GM06990 (cell line): ENCODE results near the gene UPK1B.

Experiments
- DNase-seq: peaks from one replicate; pipeline ENCODE4 v3.0.0-alpha.2; 2011; ENCODE audit not compliant: insufficient read length; ENCODE audit errors: extremely low read depth
- H3K27me3 ChIP-seq: replicated peaks from 2 replicates; pipeline ENCODE4 v1.6.0; 2011; ENCODE audit warnings: low read length; ENCODE audit not compliant: control insufficient read depth, insufficient read depth
- H3K36me3 ChIP-seq: 2 replicates; pipeline ENCODE4 v1.5.1; 2011; ENCODE audit warnings: low read length; ENCODE audit not compliant: control insufficient read depth, insufficient read depth
- H3K4me3 ChIP-seq: replicated peaks from 2 replicates; pipeline ENCODE4 v1.5.1; 2011; ENCODE audit warnings: low read depth, mild to moderate bottlenecking, control low read depth, low read length
- TF ChIP-seq, protein P1 (sequence below): IDR thresholded peaks from 2 replicates; pipeline ENCODE4 v1.5.1; 2011; ENCODE audit warnings: low read length, control low read depth, mild to moderate bottlenecking, inconsistent platforms; ENCODE audit not compliant: insufficient read depth, poor library complexity, severe bottlenecking

The UPK1B gene

DNA sequence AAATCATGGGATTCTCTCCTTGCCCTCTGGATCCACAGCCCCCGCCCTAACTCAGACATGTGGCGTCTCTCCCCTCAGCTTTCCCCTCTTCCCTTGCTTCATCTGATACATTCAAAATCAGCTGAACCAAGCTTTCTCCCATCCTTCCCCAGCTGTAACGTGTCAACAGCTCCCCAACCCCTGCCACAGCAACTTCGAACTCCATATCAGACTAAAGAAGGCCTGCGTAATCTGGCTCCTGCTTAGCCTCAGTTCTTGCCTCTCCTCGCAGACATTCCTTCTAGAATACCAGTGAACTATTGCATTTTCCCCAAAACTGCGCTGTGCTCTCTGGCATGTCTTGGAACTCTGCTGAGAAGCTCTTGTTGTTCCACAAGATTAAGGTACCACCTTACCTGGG is 49.0 kb downstream of the UPK1B start:
- Histone ChIP-seq H3K36me3 (peaks cover 11% of the 10 kb centered on the region), H3K27me3 (no peaks in the 10 kb centered on the region), H3K4me3 (no peak overlapping the region)
- TF ChIP-seq, protein P1, sequence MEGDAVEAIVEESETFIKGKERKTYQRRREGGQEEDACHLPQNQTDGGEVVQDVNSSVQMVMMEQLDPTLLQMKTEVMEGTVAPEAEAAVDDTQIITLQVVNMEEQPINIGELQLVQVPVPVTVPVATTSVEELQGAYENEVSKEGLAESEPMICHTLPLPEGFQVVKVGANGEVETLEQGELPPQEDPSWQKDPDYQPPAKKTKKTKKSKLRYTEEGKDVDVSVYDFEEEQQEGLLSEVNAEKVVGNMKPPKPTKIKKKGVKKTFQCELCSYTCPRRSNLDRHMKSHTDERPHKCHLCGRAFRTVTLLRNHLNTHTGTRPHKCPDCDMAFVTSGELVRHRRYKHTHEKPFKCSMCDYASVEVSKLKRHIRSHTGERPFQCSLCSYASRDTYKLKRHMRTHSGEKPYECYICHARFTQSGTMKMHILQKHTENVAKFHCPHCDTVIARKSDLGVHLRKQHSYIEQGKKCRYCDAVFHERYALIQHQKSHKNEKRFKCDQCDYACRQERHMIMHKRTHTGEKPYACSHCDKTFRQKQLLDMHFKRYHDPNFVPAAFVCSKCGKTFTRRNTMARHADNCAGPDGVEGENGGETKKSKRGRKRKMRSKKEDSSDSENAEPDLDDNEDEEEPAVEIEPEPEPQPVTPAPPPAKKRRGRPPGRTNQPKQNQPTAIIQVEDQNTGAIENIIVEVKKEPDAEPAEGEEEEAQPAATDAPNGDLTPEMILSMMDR = no peak
- DNase-seq = no peak

DNA sequence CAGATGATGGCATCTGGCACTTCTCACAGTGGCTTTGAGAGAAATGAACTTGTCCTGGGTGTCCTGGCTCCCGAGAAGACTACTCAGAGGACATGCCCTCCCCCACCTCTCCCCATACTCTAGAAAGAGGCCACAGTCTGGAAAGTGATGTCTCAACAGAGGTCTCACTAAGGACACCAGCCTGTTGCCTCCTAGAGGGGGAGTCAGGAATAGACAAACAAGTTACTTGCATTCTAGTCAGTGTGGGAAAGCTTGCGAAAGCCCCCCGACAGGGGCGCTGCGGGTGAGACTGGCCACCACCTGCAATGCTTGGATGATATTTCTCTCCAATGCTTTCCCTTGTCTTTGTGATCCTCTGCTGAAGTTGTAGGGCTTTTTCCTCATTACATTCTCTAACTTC is 50.1 kb downstream of the UPK1B start:
- Histone ChIP-seq H3K27me3 (no peaks in the 10 kb centered on the region), H3K4me3 (no peak overlapping the region), H3K36me3 (peaks cover 9% of the 10 kb centered on the region)
- TF ChIP-seq, protein P1 = no peak
- DNase-seq = no peak

DNA sequence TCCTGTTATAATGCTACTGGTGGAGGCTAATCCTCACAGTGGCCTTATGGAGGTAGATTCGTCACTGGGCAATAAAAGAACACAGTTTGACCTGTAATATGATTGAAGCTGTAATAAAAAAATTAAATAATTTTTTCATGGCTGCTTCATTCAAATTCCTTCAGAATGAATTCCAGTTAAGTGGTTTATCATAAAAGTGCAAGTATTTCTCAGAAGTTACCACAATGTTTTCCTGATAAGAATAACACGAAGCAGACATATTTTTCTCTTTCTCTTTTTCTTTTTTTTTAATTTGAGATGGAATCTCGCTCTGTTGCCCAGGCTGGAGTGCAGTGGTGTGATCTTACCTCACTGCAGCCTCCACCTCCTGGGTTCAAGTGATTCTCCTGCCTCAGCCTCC is 51.7 kb downstream of the UPK1B start:
- Histone ChIP-seq H3K4me3 (no peak overlapping the region), H3K27me3 (no peaks in the 10 kb centered on the region), H3K36me3 (peaks cover 15% of the 10 kb centered on the region)
- DNase-seq = no peak
- TF ChIP-seq, protein P1 = no peak

DNA sequence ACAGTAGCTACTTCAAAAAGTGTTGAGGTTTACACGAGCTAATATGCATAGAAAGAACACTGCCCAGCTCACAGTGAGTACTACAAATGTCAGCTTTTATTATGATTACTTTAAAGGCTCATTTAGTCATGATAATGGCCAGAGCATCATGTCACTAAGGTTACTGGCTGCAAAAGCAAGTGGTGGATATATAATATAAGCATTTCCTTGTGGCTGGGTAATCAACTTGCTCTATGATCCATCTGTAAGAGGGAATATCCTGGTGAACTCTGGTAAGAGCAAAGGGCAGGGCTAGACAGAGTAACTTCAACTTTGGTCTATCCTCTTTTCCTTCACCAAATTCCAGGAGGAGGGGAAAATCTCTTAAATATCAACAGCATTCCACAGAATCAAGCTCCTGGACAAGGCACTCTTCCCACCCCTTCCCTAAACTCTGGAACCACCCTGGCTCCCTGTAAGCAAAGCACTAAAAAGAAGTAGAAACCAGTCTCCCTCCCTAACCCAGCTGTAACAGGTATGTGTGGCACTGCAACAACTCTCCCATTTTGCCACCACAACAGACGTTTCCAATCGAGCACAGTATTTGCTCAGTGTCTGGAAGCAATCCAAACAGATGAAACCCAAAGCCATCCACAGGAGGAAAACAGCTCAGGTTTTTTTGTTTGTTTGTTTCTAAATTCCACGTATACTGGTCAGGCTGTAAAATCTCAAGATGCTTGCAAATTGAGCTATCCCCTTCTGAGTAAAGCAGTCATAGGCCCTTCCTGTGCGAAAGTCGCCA is 53.9 kb downstream of the UPK1B start:
- Histone ChIP-seq H3K36me3 (peaks cover 15% of the 10 kb centered on the region), H3K27me3 (no peaks in the 10 kb centered on the region), H3K4me3 (no peak overlapping the region)
- no peak for DNase-seq
- TF ChIP-seq, protein P1 = no peak

DNA sequence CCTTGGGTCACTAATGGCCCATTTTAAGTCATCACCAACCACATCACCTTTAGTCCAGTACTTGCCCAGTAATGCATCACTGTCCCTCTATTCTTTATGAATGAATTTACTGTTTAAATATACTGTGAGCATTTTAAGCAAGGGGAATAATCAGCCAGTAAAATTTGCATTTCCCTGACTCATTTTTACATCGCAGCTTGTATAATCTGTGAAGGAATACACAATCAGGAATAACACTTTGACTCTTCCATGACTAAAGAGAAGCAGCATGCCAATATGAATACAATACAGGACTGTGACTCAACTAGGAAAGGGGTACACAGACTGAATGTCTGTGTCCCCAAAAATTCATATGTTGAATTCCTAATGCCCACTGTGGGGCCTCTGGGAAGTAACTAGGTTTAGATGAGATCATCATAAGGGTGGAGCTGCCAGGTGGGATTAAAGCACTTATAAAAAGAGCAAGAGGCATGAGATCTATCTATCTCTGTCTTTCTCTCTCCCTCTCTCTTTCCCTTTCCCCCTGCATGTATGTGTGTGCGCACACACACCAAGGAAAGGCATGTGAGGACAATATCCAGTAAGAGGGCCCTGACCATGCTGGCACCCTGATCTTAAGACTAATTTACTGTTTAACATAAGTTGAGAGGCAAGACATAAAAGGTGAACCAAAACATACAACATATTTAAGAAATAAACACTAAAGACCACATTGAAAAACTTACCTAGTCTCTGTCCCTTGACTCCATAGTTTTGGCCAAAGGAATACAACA is 55.2 kb downstream of the UPK1B start:
- H3K36me3 ChIP-seq = peaks cover 13% of the 10 kb centered on the region
- no peak overlapping the region for H3K4me3 ChIP-seq
- TF ChIP-seq, protein P1 = no peak
- DNase-seq = no peak
- H3K27me3 ChIP-seq = no peaks in the 10 kb centered on the region
